GM18870 (cell line): Measurements from ENCODE around the gene PLEKHN1.

Experiments
- ATAC-seq: cut with Tn5 transposase; IDR thresholded peaks from one replicate; pipeline ENCODE4 v1.9.1; 2021; ENCODE audit warnings: moderate library complexity; ENCODE audit not compliant: unreplicated experiment

Gene PLEKHN1

DNA sequence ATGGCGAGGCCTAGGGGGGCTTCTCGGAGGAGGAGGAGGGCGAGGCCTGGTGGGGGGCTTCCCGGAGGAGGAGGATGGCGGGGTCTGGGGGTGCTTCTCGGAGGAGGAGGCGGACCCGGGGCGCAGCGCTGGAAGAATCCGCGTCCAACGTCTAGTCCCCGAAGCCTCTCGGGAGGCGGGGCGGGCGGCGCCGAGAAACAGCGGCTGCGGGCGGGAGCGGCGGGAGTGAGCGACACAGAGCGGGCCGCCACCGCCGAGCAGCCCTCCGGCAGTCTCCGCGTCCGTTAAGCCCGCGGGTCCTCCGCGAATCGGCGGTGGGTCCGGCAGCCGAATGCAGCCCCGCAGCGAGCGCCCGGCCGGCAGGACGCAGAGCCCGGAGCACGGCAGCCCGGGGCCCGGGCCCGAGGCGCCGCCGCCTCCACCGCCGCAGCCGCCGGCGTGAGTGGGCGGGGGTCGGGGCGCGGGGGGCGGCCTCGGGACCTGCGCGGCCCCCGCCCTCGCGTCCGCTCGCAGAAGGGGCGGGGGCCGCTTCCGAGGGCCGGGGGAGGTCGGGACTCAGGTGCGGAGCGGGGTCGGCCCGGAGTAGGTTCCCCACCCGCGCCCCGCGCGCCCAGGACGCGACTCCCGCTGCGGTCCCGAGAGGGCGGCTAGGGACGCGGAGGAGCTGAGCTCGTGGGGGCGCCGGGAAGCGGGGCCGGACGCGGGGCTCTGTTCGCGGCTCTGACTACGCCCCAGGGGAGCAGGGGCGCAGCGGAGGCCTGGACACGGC is 5.7 kb upstream of the PLEKHN1 start, which contains the start of gene KLHL17:
Gene KLHL17 (plus strand): TSS at position 222 of the 769 bp plus-strand sequence. CDS start 110 bp downstream, at position 332.
- no peak for ATAC-seq

DNA sequence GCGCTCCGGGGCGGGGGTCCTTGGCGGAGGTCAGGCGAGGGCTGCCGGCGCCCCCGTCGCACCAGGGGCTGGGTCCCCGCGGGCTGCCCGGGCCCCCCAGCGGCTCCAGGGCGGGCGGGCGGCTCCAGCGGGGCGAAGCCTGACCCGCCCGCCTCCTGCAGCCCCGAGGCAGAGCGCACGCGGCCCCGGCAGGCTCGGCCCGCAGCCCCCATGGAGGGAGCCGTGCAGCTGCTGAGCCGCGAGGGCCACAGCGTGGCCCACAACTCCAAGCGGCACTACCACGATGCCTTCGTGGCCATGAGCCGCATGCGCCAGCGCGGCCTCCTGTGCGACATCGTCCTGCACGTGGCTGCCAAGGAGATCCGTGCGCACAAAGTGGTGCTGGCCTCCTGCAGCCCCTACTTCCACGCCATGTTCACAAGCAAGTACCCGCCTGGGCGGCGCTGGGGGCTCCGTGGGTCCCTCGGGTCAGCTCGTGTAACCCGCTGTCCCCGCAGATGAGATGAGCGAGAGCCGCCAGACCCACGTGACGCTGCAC is 5.1 kb upstream of the PLEKHN1 start:
- no peak for ATAC-seq

DNA sequence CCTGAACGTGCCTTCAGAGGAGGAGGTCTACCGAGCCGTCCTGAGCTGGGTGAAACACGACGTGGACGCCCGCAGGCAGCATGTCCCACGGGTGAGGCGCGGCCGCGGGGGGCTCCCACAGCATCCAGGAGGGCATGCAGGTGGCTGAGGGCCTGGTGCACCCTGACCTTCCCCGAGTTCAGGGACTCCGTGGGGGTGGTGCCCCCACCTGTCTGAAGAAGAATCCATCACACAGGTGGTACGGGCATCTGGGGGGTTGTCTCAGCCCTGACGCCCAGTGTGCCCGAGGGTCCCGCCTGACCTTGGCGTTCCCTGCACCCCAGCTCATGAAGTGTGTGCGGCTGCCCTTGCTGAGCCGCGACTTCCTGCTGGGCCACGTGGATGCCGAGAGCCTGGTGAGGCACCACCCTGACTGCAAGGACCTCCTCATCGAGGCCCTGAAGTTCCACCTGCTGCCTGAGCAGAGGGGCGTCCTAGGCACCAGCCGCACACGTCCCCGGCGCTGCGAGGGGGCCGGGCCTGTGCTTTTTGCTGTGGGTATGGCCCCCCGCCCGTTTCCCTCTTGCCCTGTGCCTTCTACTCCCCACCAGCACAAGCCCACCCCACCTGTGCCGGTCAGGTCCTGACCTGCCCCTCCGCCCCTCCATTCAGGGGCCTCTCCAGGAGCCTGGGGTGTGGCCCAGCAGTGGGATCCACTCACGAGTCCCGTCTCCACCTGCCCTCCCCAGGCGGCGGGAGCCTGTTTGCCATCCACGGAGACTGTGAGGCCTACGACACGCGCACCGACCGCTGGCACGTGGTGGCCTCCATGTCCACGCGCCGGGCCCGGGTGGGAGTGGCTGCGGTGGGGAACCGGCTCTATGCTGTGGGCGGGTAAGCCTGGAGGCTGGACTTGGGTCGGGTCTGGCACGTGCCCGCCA is 3.6 kb upstream of the PLEKHN1 start:
- ATAC-seq: no peak

- ATAC-seq: no peak
Observed at GRCh38 chr1:963301-963651, 3.0 kb upstream of the PLEKHN1 start.

GRCh38 chr1:963746-964525 is 2.3 kb upstream of the PLEKHN1 start:
- no peak for ATAC-seq

- no peak for ATAC-seq
Observed at GRCh38 chr1:964691-965525, 1.4 kb upstream of the PLEKHN1 start.

DNA sequence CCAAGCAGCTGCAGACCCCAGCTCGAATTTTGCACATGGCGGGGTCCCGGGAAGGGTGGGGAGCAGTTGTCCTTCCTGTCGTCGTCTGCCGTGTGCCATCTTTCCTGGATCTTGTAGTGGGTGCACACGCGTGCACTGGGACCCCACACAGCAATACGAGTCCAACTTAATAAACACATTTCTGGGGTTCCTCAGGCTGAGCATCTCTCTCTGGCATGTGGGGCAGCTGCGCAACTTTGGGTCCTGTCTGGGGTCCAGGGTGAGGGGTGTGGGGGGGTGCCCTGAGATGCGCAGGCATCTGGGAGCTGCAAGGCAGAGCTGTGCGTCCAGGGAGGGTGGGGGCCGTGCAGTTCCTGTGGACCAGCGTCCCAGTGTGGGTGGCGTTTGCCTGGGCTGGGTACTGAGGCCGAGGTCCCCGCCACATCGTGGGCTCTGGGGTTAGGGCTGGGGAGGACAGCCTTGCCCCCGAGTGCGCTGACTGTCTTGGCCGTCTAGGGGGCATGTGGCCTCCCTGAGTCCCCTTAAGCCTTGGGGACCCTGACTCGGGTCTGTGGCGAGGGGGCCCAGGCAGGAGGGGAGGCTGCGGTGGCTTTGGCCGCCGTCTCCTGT is 652 bp upstream of the PLEKHN1 start:
- no peak for ATAC-seq

- no peak for ATAC-seq
Observed at GRCh38 chr1:966704-967300, 520 bp downstream of the PLEKHN1 start.

DNA sequence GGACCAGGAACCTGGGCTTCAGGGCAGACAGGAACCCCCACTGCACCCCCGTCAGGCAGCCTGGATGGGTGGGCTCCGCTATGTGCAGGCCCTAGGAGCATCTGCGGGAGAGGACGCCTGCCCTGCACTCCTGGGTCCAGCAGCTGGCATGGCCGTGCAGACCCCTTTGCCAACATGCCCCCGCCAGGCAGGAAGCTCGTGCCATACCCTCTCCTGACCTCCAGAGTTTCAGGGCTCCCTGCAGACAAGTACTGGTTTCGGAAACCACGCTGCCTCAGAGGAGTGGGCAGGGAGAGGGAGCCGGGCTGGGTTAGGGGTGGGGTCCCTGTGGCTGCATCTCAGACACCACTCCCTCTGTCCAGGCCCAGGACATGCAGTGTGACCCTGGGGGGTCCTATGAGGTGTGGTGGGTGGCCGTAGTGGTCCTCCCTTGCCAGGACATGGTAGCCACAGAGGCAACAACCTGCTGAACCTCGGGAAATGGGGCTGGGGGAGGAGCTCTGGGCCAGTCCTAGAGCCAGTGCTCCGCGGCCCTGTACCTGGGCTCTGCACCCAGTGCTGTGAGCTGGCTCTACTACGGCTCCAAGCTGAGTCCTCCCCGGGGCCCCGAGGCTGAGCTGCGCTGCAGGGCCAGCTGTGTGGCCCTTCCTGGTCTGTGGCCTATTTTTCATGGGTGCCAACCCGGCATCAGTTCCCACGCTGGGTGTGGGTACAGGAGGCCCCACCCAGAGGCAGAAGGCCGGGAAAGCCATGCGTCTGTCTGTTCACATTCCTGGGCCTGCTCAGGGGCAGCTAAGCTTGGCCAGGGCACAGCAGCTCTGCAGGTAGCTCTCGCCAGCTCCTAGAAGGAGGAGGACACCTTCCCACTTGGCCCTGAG is 1.4 kb downstream of the PLEKHN1 start:
- no peak for ATAC-seq

- no peak for ATAC-seq
Observed at GRCh38 chr1:969260-969855, 3.1 kb downstream of the PLEKHN1 start.

GRCh38 chr1:970242-970972 is 4.1 kb downstream of the PLEKHN1 start:
- ATAC-seq: no peak

- ATAC-seq: no peak
Observed at GRCh38 chr1:970973-971730, 4.9 kb downstream of the PLEKHN1 start.

GRCh38 chr1:971751-972506 is 5.6 kb downstream of the PLEKHN1 start:
- ATAC-seq: no peak

- ATAC-seq: no peak
Observed at GRCh38 chr1:972726-973458, 6.6 kb downstream of the PLEKHN1 start.
